ENCODE results near the gene SYNE1. TPM values are rescaled to one million over a fixed set of nuclear protein-coding genes. Genes with fewer than 3 reads are reported as not detected.

SYNE1 gene
- total RNA-seq, 1 experiment from 2014 or later: 3.0 TPM

DNA sequence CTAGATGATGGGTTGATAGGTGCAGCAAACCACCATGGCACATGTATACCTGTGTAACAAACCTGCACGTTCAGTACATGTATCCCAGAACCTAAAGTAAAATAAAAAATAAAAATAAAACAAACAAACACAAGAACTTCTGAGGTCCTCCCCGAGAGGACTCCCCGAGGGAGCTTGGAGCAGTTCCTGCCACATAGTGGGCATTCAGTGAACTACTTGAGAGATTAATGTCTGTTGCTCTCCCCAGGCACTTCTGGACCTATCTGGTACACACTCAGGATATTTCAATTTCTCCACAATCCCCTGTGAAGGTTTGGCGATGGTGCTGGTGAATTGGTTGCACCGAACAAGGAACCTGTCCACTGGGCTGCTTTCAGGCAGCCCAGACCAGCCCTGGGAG lies 518.5 kb downstream of the SYNE1 start:
- no peak overlapping the region for H4K5ac ChIP-seq (ENCODE audit: insufficient read length, low read depth, low read length)
- no peak overlapping the region for H3K4me3 Mint-ChIP-seq
- H3K27me3 ChIP-seq (ENCODE audit: insufficient read depth, low read length): no peaks in the 10 kb centered on the region
- WGBS (ENCODE audit: extremely low coverage, insufficient read length, low lambda C conversion rate): no CpG with 5 or more reads among the region's 5 CpGs
- no peak overlapping the region for H4K91ac ChIP-seq (ENCODE audit: insufficient read length, low read depth, low read length)
- H2AFZ ChIP-seq (ENCODE audit: low read length): no peak overlapping the region
- no peaks in the 10 kb centered on the region for H3K79me2 ChIP-seq (ENCODE audit: insufficient read depth, low read length)
- peaks cover 4% of the 10 kb centered on the region for H3K23me2 ChIP-seq (ENCODE audit: insufficient read length, low read depth, low read length, poor library complexity, severe bottlenecking)
- H2BK120ac ChIP-seq (ENCODE audit: low read depth, low read length, poor library complexity, severe bottlenecking): no peak overlapping the region
- H2BK12ac ChIP-seq (ENCODE audit: insufficient read length, low read depth, low read length): no peak overlapping the region
- H3K9me3 ChIP-seq (ENCODE audit: control insufficient read depth, low read depth, low read length): no peaks in the 10 kb centered on the region
- H2BK5ac ChIP-seq (ENCODE audit: insufficient read length, low read length): no peak overlapping the region
- H4K20me1 ChIP-seq (ENCODE audit: control insufficient read depth, insufficient read depth, insufficient read length): no peaks in the 10 kb centered on the region
- H3K9me3 Mint-ChIP-seq: no peaks in the 10 kb centered on the region
- no peak for DNase-seq
- TF ChIP-seq, protein P1, sequence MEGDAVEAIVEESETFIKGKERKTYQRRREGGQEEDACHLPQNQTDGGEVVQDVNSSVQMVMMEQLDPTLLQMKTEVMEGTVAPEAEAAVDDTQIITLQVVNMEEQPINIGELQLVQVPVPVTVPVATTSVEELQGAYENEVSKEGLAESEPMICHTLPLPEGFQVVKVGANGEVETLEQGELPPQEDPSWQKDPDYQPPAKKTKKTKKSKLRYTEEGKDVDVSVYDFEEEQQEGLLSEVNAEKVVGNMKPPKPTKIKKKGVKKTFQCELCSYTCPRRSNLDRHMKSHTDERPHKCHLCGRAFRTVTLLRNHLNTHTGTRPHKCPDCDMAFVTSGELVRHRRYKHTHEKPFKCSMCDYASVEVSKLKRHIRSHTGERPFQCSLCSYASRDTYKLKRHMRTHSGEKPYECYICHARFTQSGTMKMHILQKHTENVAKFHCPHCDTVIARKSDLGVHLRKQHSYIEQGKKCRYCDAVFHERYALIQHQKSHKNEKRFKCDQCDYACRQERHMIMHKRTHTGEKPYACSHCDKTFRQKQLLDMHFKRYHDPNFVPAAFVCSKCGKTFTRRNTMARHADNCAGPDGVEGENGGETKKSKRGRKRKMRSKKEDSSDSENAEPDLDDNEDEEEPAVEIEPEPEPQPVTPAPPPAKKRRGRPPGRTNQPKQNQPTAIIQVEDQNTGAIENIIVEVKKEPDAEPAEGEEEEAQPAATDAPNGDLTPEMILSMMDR (conservative IDR thresholded peaks at IDR 0.05): peak; percentile 32; the same call in 2 of the 3 replicates
- H3K27me3 Mint-ChIP-seq (ENCODE audit: low read depth): no peaks in the 10 kb centered on the region
- H4K8ac ChIP-seq (replicated peaks; ENCODE audit: insufficient read length, low read depth, low read length): no peak overlapping the region
- no peak overlapping the region for H3K9ac ChIP-seq (ENCODE audit: extremely low read depth, insufficient read length, low read length)
- H3K56ac ChIP-seq (ENCODE audit: insufficient read length, low read depth, low read length): no peak overlapping the region
- H3K4me2 ChIP-seq (ENCODE audit: insufficient read depth, insufficient read length, low read length): no peak overlapping the region
- H2BK15ac ChIP-seq (ENCODE audit: low read depth, low read length): no peak overlapping the region
- no peak overlapping the region for H3K4ac ChIP-seq (ENCODE audit: low read depth, low read length)
- no peak overlapping the region for H2AK5ac ChIP-seq (ENCODE audit: insufficient read length, low read length)
- peaks cover 8 to 9% of the 10 kb centered on the region in 2 experiments; a peak in 3 of 4 replicates for H3K4me1 Mint-ChIP-seq
- no peak overlapping the region for H3K23ac ChIP-seq (ENCODE audit: insufficient read length, low read depth, low read length)
- H3K18ac ChIP-seq (ENCODE audit: insufficient read length, low read depth, low read length): no peak overlapping the region
- H3K14ac ChIP-seq (ENCODE audit: insufficient read depth, low read length): no peak overlapping the region
- no peaks in the 10 kb centered on the region for H3K79me1 ChIP-seq (ENCODE audit: insufficient read depth, low read depth, low read length, poor library complexity, severe bottlenecking)
- H3K27ac ChIP-seq (ENCODE audit: insufficient read length, low read depth, low read length): no peak overlapping the region
- H2BK20ac ChIP-seq (ENCODE audit: low read depth, low read length, poor library complexity, severe bottlenecking): no peak overlapping the region
- H3K4me1 ChIP-seq (ENCODE audit: insufficient read depth, low read length): no peaks in the 10 kb centered on the region
- no peak overlapping the region for H3K27ac Mint-ChIP-seq
- H3T11ph ChIP-seq (ENCODE audit: low read length): no peak overlapping the region
- H3K36me3 Mint-ChIP-seq (ENCODE audit: insufficient read depth in 1 of 3, low read depth in 3 of 3): no peaks in the 10 kb centered on the region
